Thoracic aorta (tissue), 2 donors: ENCODE data around the gene HCN2. TPM values are rescaled to one million over a fixed set of nuclear protein-coding genes. Genes with fewer than 3 reads are reported as not detected.
"Not testable (repeated sequence)": the region's sequence is repeated elsewhere in the genome, so short reads cannot be mapped to it uniquely, and the experiment has no call there.

Experiments used
- ATAC-seq: fragments of 150-250 bp; one replicate; pipeline ENCODE4 v1.8.0; 2017; ENCODE audit warnings: low read depth; ENCODE audit not compliant: insufficient number of reproducible peaks, low FRiP score
- DNase-seq: peaks from one replicate; pipeline ENCODE4 v3.0.0-alpha.2; 2020; ENCODE audit warnings: low spot score
- H3K27ac ChIP-seq, 2 donors: fragments of 200-600 bp; sonication (generic); 1 replicate in 1 of 2; 2 replicates in 1 of 2; pipeline ENCODE4 v1.5.1; 2016; ENCODE audit warnings: mild to moderate bottlenecking in 2 of 2, moderate library complexity in 2 of 2
- H3K27me3 ChIP-seq: fragments of 200-600 bp; sonication (generic); replicated peaks from 2 replicates; pipeline ENCODE4 v1.6.0; 2016; ENCODE audit warnings: mild to moderate bottlenecking; ENCODE audit not compliant: insufficient read depth
- H3K36me3 ChIP-seq: fragments of 200-600 bp; sonication (generic); one replicate; pipeline ENCODE4 v1.5.1; 2016
- H3K4me1 ChIP-seq, 2 donors: fragments of 200-600 bp; sonication (generic); 1 replicate in 1 of 2; 2 replicates in 1 of 2; pipeline versions ENCODE4 v1.5.1 to v1.6.0; 2016; ENCODE audit warnings: low read depth in 2 of 2, mild to moderate bottlenecking in 1 of 2; ENCODE audit not compliant: control insufficient read depth in 1 of 2
- H3K4me3 ChIP-seq: fragments of 200-600 bp; sonication (generic); 2 replicates; pipeline ENCODE4 v1.5.1; 2016; ENCODE audit warnings: mild to moderate bottlenecking
- H3K9me3 ChIP-seq: fragments of 200-600 bp; sonication (generic); 2 replicates; pipeline ENCODE4 v1.5.1; 2016
- CTCF ChIP-seq: fragments of 200-600 bp; sonication (generic); IDR thresholded peaks from one replicate; pipeline ENCODE4 v1.5.1; 2019; ENCODE audit warnings: antibody characterized with exemption
- total RNA-seq, 2 donors: library from RNA; depleted of rRNA; stranded (reverse); fragments of >200 nt; gene quantifications; one replicate each; pipeline versions ENCODE4 v1.1.0 to v1.2.3, GENCODE V29; 2016

HCN2 gene
- total RNA-seq, 2 donors from 2014 or later = not detected

GRCh38 chr19:625257-625656 lies 35.6 kb downstream of the HCN2 start:
- Histone ChIP-seq H3K4me3 (no peak overlapping the region), H3K36me3 (peaks cover 22% of the 10 kb centered on the region), H3K9me3 (no peaks in the 10 kb centered on the region), H3K27ac (no peak overlapping the region), H3K4me1 (no peaks in the 10 kb centered on the region), H3K27me3 (no peaks in the 10 kb centered on the region)
- no peak for TF ChIP-seq CTCF
- DNase-seq (no peak), ATAC-seq (no peak)

- not testable (repeated sequence) for H3K27me3 ChIP-seq, DNase-seq, H3K9me3 ChIP-seq, H3K4me1 ChIP-seq, H3K4me3 ChIP-seq, H3K27ac ChIP-seq, ATAC-seq
- peaks cover 19% of the 10 kb centered on the region for H3K36me3 ChIP-seq
Measured at GRCh38 chr19:626566-626965, 36.9 kb downstream of the HCN2 start.

- Histone ChIP-seq H3K4me1 (peaks cover 10 to 11% of the 10 kb centered on the region in 2 donors), H3K27me3 (no peaks in the 10 kb centered on the region), H3K27ac (no peak overlapping the region), H3K4me3 (no peak overlapping the region), H3K36me3 (peaks cover 11% of the 10 kb centered on the region), H3K9me3 (no peaks in the 10 kb centered on the region)
- DNase-seq (no peak), ATAC-seq (no peak)
- TF ChIP-seq CTCF = no peak
Measured at GRCh38 chr19:628168-628567, 38.5 kb downstream of the HCN2 start.

- H3K36me3 ChIP-seq, H3K9me3 ChIP-seq, DNase-seq, H3K27me3 ChIP-seq, H3K4me3 ChIP-seq, ATAC-seq, H3K27ac ChIP-seq: not testable (repeated sequence)
- H3K4me1 ChIP-seq = peaks cover 15 to 18% of the 10 kb centered on the region in 2 donors
Measured at GRCh38 chr19:629515-629914, 39.8 kb downstream of the HCN2 start.

- DNase-seq (no peak), ATAC-seq (no peak)
- peaks cover 8% of the 10 kb centered on the region for H3K36me3 ChIP-seq
- H3K27me3 ChIP-seq = no peaks in the 10 kb centered on the region
- no peaks in the 10 kb centered on the region for H3K9me3 ChIP-seq
- TF ChIP-seq CTCF = no peak
- no peak overlapping the region for H3K27ac ChIP-seq
- no peak overlapping the region for H3K4me3 ChIP-seq
- H3K4me1 ChIP-seq = peaks cover 15 to 18% of the 10 kb centered on the region in 2 donors
Measured at GRCh38 chr19:629961-630714, 40.5 kb downstream of the HCN2 start.

- H3K27me3 ChIP-seq = no peaks in the 10 kb centered on the region
- no peak overlapping the region for H3K27ac ChIP-seq
- H3K4me1 ChIP-seq = peaks cover 15 to 18% of the 10 kb centered on the region in 2 donors
- ATAC-seq (no peak), DNase-seq (no peak)
- peaks cover 3% of the 10 kb centered on the region for H3K36me3 ChIP-seq
- H3K9me3 ChIP-seq = no peaks in the 10 kb centered on the region
- peak overlapping the region; percentile 79 for H3K4me3 ChIP-seq
- TF ChIP-seq CTCF = no peak
Measured at GRCh38 chr19:632579-633067, 42.9 kb downstream of the HCN2 start.
